Ectodermal cell (in vitro differentiated cells): Measurements from ENCODE around the gene STK25. TPM values are rescaled to one million over a fixed set of nuclear protein-coding genes. Genes with fewer than 3 reads are reported as not detected.

Source experiments
- H3K27ac ChIP-seq: 2 replicates; pipeline ENCODE4 v1.7.0; 2013; ENCODE audit warnings: mild to moderate bottlenecking, low read depth, low read length; ENCODE audit not compliant: insufficient read depth, poor library complexity, severe bottlenecking
- H3K27me3 ChIP-seq: 2 replicates; pipeline ENCODE4 v1.7.0; 2013; ENCODE audit warnings: mild to moderate bottlenecking, low read length; ENCODE audit not compliant: insufficient read depth, control insufficient read depth, poor library complexity, severe bottlenecking
- H3K36me3 ChIP-seq: one replicate; pipeline ENCODE4 v1.7.0; 2013; ENCODE audit warnings: low read length; ENCODE audit not compliant: control insufficient read depth, insufficient read depth
- H3K4me1 ChIP-seq: one replicate; pipeline ENCODE4 v1.7.0; 2013; ENCODE audit warnings: low read length; ENCODE audit not compliant: control insufficient read depth, insufficient read depth
- H3K4me3 ChIP-seq: 2 replicates; pipeline ENCODE4 v1.7.0; 2013; ENCODE audit warnings: low read depth, low read length, control low read depth; ENCODE audit not compliant: insufficient read depth
- H3K9me3 ChIP-seq: 2 replicates; pipeline ENCODE4 v1.7.0; 2013; ENCODE audit warnings: mild to moderate bottlenecking, low read length, moderate library complexity; ENCODE audit not compliant: control insufficient read depth
- WGBS, 2 experiments: methylation state at CpG; one replicate each; pipeline ENCODE4 v1.1.7; 2013; ENCODE audit warnings: missing lambda C conversion rate in 2 of 2; 5-methylcytosine and 5-hydroxymethylcytosine counted together
- polyA plus RNA-seq, 4 experiments: library from polyadenylated mRNA; stranded (reverse); fragments of 50-300 nt; gene quantifications; one replicate each; pipeline ENCODE4 v1.2.3, GENCODE V29; 2013

STK25 gene
- 219 TPM for polyA plus RNA-seq (2013, experiment 1 of 4)
- 227 TPM for polyA plus RNA-seq (2013, experiment 2 of 4)
- 191 TPM for polyA plus RNA-seq (2013, experiment 3 of 4)
- 217 TPM for polyA plus RNA-seq (2013, experiment 4 of 4)

DNA sequence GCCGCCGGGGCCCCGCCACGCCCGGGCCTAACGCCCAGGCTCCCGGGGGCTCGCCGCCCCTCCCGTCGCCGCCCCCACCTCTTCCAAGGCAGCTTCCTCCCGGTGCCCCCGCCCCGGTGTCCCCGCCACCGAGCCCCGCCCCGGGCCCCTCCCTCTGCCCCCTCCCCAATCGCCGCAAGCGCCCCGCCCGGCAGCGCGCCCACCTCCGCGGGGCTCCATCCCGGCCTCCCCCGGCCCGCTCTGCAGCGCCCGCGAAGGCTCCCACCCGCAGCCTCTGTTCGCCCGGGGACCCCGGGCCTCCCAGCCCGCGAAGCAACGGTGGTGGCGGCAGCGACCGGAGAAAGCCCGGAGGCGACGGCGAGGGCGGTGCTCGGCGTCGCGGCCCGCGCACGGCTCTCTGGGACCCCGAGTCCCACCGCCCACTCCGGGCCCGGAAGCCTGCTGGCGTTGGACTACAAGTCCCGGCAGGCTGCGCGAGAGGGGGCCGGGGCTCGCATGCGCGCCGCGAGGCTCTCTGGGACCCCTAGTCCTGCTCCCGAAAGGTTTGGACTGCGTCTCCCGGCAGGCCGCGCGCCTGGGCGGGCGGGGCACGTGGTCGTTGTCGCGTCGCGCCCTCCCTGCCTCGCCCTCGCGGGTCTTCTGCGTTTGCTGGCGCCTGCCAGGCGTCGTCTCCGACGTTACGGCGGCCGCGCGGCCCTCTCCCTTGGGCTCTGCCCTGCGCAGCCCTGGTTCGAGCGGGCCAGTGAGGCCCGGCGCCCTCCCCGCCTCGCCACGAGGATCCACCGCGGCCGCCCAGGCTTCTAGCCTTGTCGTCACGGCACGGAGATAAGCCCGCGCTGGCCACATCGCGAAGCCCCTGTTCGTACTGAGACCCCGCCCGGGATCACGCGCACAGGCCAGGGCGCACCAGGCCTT lies at the start of gene STK25:
Gene STK25 (minus strand): TSS at position 345 of the 915 bp plus-strand sequence. CDS start 549 bp downstream, outside the sequence.
- Histone ChIP-seq H3K27ac (no peak within 1 kb of the TSS), H3K4me1 (peaks cover 12% of the 10 kb centered on the region)

GRCh38 chr2:241556746-241557145 lies 48.4 kb upstream of the STK25 start:
- Histone ChIP-seq H3K27ac (no peak overlapping the region), H3K9me3 (no peaks in the 10 kb centered on the region), H3K4me1 (peaks cover 7% of the 10 kb centered on the region), H3K36me3 (no peaks in the 10 kb centered on the region), H3K27me3 (peaks cover 22% of the 10 kb centered on the region), H3K4me3 (no peak overlapping the region)

More for the DNA sequence above, at the start of gene STK25:
- no peaks in the 10 kb centered on the region for H3K9me3 ChIP-seq
- 1% methylated on average over 121 to 122 of the region's 122 CpGs for WGBS, 2 experiments
- H3K27me3 ChIP-seq, result peaks cover 9% of the 10 kb centered on the region
- no peaks in the 10 kb centered on the region for H3K36me3 ChIP-seq
- H3K4me3 ChIP-seq, result peak within 1 kb of the TSS; percentile 66

DNA sequence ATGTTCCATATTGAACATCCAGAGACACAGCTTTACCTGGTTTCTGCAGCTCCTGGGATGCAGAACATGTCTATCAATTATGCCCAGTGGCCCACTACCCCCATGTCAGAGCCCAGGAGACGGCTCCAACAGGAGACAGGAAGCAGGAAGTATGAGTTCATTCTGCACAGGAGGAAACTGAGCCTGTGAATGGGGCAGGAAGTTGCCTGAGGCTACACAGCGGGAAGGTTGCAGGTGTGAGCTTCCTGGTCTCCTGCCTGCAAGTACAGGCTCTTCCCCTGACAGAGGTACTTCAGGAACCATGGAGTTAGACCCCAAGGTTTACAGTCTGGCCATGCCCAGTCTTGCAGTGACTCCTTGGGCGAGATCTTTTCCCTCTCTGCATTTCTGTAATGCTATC lies 47.3 kb upstream of the STK25 start:
- no peaks in the 10 kb centered on the region for H3K36me3 ChIP-seq
- WGBS, 2 experiments, result 78 to 82% methylated on average over 3 of the region's 3 CpGs
- no peak overlapping the region for H3K27ac ChIP-seq
- no peak overlapping the region for H3K4me3 ChIP-seq
- peaks cover 7% of the 10 kb centered on the region for H3K4me1 ChIP-seq
- no peaks in the 10 kb centered on the region for H3K9me3 ChIP-seq
- peaks cover 22% of the 10 kb centered on the region for H3K27me3 ChIP-seq

- Histone ChIP-seq H3K4me1 (peaks cover under 1% of the 10 kb centered on the region), H3K27ac (no peak overlapping the region), H3K4me3 (no peak overlapping the region), H3K36me3 (no peaks in the 10 kb centered on the region), H3K9me3 (no peaks in the 10 kb centered on the region), H3K27me3 (peaks cover 18% of the 10 kb centered on the region)
- 93 to 94% methylated on average over 7 of the region's 7 CpGs for WGBS, 2 experiments
Measured at GRCh38 chr2:241554610-241555322, 46.4 kb upstream of the STK25 start.

- no peaks in the 10 kb centered on the region for H3K9me3 ChIP-seq
- no peak overlapping the region for H3K27ac ChIP-seq
- 87 to 90% methylated on average over 6 of the region's 6 CpGs for WGBS, 2 experiments
- peaks cover 13% of the 10 kb centered on the region for H3K27me3 ChIP-seq
- H3K36me3 ChIP-seq, result no peaks in the 10 kb centered on the region
- H3K4me3 ChIP-seq, result no peak overlapping the region
- no peaks in the 10 kb centered on the region for H3K4me1 ChIP-seq
Measured at GRCh38 chr2:241553981-241554380, 45.6 kb upstream of the STK25 start.

- WGBS, 2 experiments, result 84 to 87% methylated on average over 12 of the region's 12 CpGs
- Histone ChIP-seq H3K4me3 (no peak overlapping the region), H3K27me3 (peaks cover 9% of the 10 kb centered on the region), H3K36me3 (no peaks in the 10 kb centered on the region), H3K4me1 (no peaks in the 10 kb centered on the region), H3K9me3 (no peaks in the 10 kb centered on the region), H3K27ac (no peak overlapping the region)
Measured at GRCh38 chr2:241553512-241553830, 45.1 kb upstream of the STK25 start.

GRCh38 chr2:241551998-241552737 lies 43.8 kb upstream of the STK25 start:
- 89 to 91% methylated on average over 33 of the region's 33 CpGs for WGBS, 2 experiments
- Histone ChIP-seq H3K36me3 (no peaks in the 10 kb centered on the region), H3K4me3 (no peak overlapping the region), H3K27ac (no peak overlapping the region), H3K27me3 (no peaks in the 10 kb centered on the region), H3K9me3 (no peaks in the 10 kb centered on the region), H3K4me1 (peaks cover 8% of the 10 kb centered on the region)

DNA sequence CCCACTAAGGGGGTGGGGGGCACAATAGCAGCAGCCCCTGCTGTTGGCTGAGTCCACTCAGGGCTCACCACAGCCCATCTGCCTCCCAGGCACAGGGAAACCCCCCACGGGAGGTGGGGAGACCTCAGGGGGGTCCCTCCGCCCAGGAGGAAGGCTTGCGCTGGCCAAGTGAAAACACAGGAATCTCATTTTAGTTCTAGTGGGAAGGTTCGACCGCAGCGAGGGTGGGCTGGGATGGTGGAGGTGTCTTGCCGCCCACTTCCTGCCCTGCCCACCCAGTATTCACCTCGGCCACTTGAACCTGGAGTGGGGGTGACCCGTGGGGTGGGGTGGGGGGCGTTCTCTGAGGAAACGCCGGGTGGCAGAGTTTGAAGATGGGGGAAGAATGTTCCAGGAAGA lies 43.2 kb upstream of the STK25 start:
- no peak overlapping the region for H3K27ac ChIP-seq
- H3K36me3 ChIP-seq, result no peaks in the 10 kb centered on the region
- no peaks in the 10 kb centered on the region for H3K27me3 ChIP-seq
- WGBS, 2 experiments, result 85 to 86% methylated on average over 12 of the region's 12 CpGs
- peaks cover 14% of the 10 kb centered on the region for H3K4me1 ChIP-seq
- H3K9me3 ChIP-seq, result no peaks in the 10 kb centered on the region
- no peak overlapping the region for H3K4me3 ChIP-seq

DNA sequence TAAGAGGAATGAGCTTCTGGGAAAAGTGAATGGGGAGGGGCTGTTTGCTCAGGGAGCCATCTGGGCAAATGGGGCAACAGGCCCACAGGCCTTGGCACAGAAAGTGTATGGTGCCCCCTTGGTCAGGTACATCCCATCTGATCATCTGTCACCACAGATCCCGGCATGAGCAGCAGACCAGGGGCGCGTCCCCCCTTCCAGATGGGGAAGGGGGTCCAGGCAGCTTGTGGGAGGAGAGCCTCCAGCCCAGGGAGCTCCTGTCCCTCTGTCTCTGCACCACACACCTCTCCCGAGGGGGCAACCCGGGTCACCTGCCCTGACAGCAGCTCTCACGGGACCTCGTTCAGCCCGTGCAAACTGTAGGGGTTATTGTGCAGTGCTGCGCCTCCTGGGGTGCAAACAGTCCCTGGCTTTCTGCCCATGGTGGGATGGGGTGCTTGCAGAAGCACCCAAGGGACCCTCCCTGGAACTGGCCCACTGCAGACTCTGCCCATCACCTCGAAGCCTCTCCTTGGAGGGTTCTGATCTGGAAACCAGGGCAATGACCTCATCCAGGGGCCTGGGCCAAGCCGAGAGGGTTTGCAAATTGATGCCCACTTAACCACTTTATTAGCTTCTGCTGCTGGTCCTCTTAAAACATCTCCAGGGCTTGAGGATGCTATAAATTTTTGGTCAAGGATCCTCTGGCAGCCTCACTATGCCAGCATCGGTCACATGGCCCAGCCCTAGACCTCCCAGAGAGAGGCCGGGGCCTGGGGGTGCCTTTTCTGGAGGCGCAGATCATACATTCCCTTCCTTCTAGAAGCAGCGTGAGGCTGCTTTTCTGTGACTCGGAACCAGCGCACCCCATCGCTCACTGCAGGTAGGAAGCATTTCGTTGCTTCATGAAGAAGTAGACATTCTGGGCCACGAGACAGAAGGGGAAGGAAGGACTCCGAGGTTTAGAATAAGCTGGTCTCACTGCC lies 42.5 kb upstream of the STK25 start:
- Histone ChIP-seq H3K4me1 (peaks cover 18% of the 10 kb centered on the region), H3K36me3 (no peaks in the 10 kb centered on the region), H3K27me3 (no peaks in the 10 kb centered on the region), H3K4me3 (no peak overlapping the region), H3K27ac (no peak overlapping the region), H3K9me3 (no peaks in the 10 kb centered on the region)
- 92 to 93% methylated on average over 21 of the region's 21 CpGs for WGBS, 2 experiments
